ENCODE data around the gene RABL2A.

Gene RABL2A

DNA sequence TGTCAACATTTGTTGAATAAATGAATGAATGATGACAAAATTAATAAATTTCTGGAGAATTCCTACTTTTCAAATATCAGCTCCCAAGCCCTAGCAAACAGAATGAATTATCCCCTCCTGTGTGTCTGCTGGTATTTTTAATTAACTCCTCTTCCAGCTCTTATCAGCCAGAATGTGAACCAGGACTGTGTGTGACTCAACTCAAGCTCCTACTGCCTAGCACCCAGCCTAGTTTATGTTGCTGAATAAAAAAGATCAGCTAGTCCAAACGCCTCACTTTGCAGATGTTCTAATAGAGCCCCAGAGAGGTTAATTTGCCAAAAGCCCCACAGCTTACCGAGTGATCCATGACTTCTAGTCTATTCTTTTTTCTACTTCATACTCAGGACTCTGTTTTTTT, 50.3 kb downstream of the RABL2A start:
- Histone ChIP-seq H3F3A (ENCODE audit: insufficient read depth) (no peaks in the 10 kb centered on the region), H3K9me3 (ENCODE audit: insufficient read depth, low read length) (no peaks in the 10 kb centered on the region), H3K9me2 (replicated peaks; ENCODE audit: insufficient read depth, low read length) (no peaks in the 10 kb centered on the region), H3K27ac (ENCODE audit: low read depth, low read length) (no peak overlapping the region), H2AFZ (ENCODE audit: low read depth, low read length, severe bottlenecking) (no peak overlapping the region), H3K4me2 (ENCODE audit: low read depth, low read length, poor library complexity, severe bottlenecking) (no peak overlapping the region), H3K4me3 (ENCODE audit: insufficient read depth, low read length, poor library complexity, severe bottlenecking) (no peak overlapping the region), H3K36me3 (ENCODE audit: low read length) (no peaks in the 10 kb centered on the region), H3K79me2 (ENCODE audit: insufficient read depth, low read length) (no peaks in the 10 kb centered on the region), H3K27me3 (ENCODE audit: low read length) (no peaks in the 10 kb centered on the region), H4K20me1 (ENCODE audit: low read depth, low read length) (no peaks in the 10 kb centered on the region), H3K9ac (ENCODE audit: low read length) (no peak overlapping the region)
- no peak for TF ChIP-seq CTCF (IDR thresholded peaks at IDR 0.05; ENCODE audit: insufficient read depth, low read length, poor library complexity, severe bottlenecking)
- no peak for TF ChIP-seq EZH2phosphoT487 (conservative IDR thresholded peaks at IDR 0.05; ENCODE audit: low read length)

DNA sequence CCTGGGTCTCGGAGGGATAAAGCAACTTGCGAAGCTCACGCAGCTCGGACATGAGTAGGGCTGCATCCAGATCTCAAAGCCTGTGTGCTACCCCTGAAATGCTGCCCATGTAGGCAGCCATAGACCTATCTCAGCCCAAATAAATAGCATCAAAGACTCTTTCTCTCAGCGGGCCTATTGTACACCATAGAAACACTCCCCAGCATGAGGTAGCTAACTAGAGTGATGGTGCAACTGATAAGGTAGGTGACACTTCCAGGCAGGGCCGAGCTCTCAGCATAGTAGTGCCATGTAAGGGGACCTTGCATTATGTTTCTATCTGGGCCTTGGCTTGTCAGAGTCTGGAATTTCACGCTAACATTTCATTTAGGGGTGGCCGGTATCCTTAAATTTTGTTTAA, 52.4 kb downstream of the RABL2A start:
- Histone ChIP-seq H3K9me2 (replicated peaks; ENCODE audit: insufficient read depth, low read length) (no peaks in the 10 kb centered on the region), H3K4me3 (ENCODE audit: insufficient read depth, low read length, poor library complexity, severe bottlenecking) (no peak overlapping the region), H4K20me1 (ENCODE audit: low read depth, low read length) (no peaks in the 10 kb centered on the region), H3F3A (ENCODE audit: insufficient read depth) (no peaks in the 10 kb centered on the region), H2AFZ (ENCODE audit: low read depth, low read length, severe bottlenecking) (no peak overlapping the region), H3K9me3 (ENCODE audit: insufficient read depth, low read length) (no peaks in the 10 kb centered on the region), H3K9ac (ENCODE audit: low read length) (no peak overlapping the region), H3K36me3 (ENCODE audit: low read length) (no peaks in the 10 kb centered on the region), H3K79me2 (ENCODE audit: insufficient read depth, low read length) (no peaks in the 10 kb centered on the region), H3K4me2 (ENCODE audit: low read depth, low read length, poor library complexity, severe bottlenecking) (no peak overlapping the region), H3K27ac (ENCODE audit: low read depth, low read length) (no peak overlapping the region), H3K27me3 (ENCODE audit: low read length) (no peaks in the 10 kb centered on the region)
- TF ChIP-seq EZH2phosphoT487 (conservative IDR thresholded peaks at IDR 0.05; ENCODE audit: low read length) (no peak), CTCF (IDR thresholded peaks at IDR 0.05; ENCODE audit: insufficient read depth, low read length, poor library complexity, severe bottlenecking) (no peak)

GRCh38 chr2:113685471-113685870, 58.4 kb downstream of the RABL2A start:
- no peak overlapping the region for H3K4me2 ChIP-seq (ENCODE audit: low read depth, low read length, poor library complexity, severe bottlenecking)
- H3K36me3 ChIP-seq (ENCODE audit: low read length) = no peaks in the 10 kb centered on the region
- no peaks in the 10 kb centered on the region for H3K27me3 ChIP-seq (ENCODE audit: low read length)
- no peak overlapping the region for H2AFZ ChIP-seq (ENCODE audit: low read depth, low read length, severe bottlenecking)
- H4K20me1 ChIP-seq (ENCODE audit: low read depth, low read length) = no peaks in the 10 kb centered on the region
- H3K9ac ChIP-seq (ENCODE audit: low read length) = no peak overlapping the region
- H3F3A ChIP-seq (ENCODE audit: insufficient read depth) = peaks cover 8% of the 10 kb centered on the region; the same call in 1 of the 2 replicates
- no peak for TF ChIP-seq EZH2phosphoT487 (conservative IDR thresholded peaks at IDR 0.05; ENCODE audit: low read length)
- no peak for TF ChIP-seq CTCF (IDR thresholded peaks at IDR 0.05; ENCODE audit: insufficient read depth, low read length, poor library complexity, severe bottlenecking)
- H3K27ac ChIP-seq (ENCODE audit: low read depth, low read length) = no peak overlapping the region
- no peaks in the 10 kb centered on the region for H3K9me3 ChIP-seq (ENCODE audit: insufficient read depth, low read length)
- no peak overlapping the region for H3K4me3 ChIP-seq (ENCODE audit: insufficient read depth, low read length, poor library complexity, severe bottlenecking)
- H3K79me2 ChIP-seq (ENCODE audit: insufficient read depth, low read length) = no peaks in the 10 kb centered on the region
- H3K9me2 ChIP-seq (replicated peaks; ENCODE audit: insufficient read depth, low read length) = no peaks in the 10 kb centered on the region
